DMS53 treated with DMSO at 0.1 percent for 48 hours (cell line): Measurements from ENCODE around the gene DMD.
"Not testable (repeated sequence)": the region's sequence is repeated elsewhere in the genome, so short reads cannot be mapped to it uniquely, and the experiment has no call there.

ENCODE experiments used
- DNase-seq: peaks from one replicate; lab custom pipeline; 2025; ENCODE audit not compliant: unreplicated experiment; lab: John Stamatoyannopoulos, UW

DMD gene

DNA sequence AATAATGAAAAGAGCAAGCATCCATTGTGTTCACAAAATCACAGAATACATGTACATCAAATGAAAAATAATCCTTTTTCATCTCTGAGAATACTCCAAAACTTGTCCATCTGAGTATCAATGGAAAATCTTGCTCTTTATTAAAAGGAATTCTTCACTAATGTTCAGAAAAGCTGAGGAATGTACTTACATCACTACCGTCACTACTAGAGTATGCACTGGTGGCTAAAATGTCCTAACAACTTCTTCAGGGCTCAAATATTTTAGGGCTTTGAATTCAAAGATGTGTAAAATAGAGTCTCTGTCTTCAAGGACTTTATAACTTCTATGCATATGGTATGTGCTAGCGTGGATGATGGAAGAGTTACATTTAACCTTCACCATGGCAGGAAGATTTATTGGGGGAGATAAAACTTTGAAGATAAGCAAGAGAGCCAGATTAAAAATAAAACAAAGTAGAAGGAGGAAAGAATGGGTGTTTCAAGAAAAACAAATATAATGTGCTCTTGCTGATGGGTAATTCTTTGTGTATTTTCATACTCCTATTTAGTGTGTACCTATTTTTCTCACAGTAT is 55.1 kb downstream of the DMD start:
- DNase-seq: no peak

DNA sequence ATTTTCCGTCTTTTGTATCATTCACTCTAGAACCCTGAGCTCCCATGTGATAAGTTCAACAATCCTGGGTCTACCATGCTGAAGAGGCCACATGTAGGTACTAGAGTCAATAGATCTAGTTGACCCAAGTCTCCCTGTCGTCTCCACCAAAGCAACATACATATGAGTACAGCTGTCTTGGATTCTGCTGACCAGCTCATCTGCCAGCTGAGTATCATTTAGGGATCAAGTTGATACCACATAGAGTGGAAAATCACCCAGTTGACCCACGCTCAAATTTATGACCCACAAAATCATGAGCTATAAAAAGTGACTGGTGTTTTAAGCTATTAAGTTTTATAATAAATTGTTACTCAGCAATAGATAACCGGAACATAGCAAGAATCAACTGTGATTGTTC is 61.8 kb downstream of the DMD start:
- DNase-seq: no peak

DNA sequence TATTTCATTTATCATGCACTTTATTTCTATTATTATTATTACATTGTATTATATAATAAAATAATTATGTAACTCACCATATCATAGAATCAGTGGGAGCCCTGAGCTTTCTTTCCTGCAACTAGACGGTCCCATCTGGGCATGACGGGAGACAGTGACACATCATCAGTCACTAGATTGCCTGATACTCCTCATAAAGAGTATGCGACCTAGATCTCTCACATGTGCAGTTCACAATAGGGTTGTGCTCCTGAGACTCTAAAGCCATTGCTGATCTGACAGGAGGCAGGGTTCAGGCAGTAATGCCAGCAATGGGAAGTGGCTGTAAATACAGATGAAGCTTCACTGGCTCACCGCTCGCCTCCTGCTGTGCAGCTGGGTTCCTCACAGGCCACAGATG is 62.3 kb downstream of the DMD start:
- DNase-seq: no peak

DNA sequence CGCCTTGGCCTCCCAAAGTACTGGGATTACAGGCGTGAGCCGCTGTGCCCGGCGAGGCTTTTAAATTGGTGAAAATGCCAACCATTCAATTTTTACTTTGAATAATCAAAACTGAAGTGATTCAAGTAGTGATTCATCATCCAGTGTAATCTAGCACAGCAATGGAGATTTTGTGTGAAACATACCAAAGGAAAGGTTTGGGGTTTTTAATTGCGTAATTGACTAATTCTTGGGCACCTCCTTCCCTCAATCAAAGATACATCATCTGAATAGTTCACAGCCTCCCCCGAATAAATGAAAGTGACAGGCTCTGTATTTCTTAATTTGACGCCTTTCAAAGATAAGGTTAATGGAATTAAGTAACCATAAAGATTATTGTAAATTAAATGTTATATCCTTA is 69.0 kb downstream of the DMD start:
- no peak for DNase-seq

DNA sequence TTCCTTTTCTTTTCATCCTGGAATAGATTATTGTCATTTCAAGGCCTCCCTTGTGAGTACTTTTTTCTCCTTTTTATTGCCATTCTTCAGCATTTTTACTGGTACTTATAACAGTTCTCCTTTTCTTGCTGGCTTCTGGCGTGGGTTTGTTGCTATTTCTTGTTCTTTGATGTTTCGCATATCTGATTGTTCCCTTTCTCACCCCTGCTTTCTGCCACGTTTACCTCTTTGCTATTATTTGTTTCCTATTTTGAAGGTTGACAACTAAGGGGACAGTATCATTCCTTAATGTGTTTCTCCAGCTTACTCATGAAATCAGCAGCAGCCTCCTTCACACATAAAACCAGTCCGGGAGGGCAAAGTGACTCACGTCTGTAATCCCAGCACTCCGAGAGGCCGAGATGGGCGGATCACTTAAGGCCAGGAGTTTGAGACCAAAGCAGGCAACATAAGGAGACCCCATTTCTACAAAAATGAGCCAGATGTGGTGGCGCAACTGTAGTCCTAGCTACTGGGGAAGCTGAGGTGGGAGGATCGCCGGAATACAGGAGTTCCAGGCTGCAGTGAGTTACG is 72.6 kb downstream of the DMD start:
- DNase-seq: no peak

DNA sequence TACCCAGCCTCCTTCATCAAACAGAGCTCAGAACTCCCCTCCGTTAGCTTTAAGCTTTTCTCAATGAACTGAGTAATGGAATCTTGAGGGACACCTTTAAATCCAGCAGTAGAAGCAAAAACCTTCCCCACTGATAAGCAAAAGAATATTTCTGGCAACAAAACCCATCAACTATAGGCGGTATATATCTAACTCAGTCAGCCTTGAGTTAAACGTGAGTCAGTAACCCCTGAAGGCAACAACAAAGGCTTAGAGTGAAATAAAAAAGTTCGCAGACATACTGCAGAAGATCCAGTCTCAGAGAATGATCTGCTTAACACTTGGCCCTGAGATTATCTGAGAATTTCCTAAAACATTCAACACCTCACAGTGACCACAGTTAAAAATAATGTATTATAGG is 77.2 kb downstream of the DMD start:
- no peak for DNase-seq

DNA sequence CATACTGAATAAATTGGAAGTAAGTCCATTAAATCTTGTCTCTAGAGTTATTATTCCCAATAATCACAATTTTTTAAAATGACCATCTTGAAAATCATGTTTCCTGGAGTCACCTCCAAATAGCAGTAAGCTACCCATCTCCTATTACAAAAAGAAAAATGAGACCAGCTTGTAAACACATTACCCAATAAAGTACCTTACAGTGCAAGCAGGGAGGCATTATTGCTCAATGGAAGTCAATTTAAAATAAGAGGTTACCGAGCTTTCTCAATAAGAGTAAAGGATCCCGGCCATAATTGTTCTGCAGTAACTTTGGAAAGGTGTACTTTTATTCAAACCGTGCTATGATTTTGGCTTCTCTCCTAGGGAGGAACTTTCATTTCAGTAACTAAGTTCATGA is 78.0 kb downstream of the DMD start:
- DNase-seq: no peak

DNA sequence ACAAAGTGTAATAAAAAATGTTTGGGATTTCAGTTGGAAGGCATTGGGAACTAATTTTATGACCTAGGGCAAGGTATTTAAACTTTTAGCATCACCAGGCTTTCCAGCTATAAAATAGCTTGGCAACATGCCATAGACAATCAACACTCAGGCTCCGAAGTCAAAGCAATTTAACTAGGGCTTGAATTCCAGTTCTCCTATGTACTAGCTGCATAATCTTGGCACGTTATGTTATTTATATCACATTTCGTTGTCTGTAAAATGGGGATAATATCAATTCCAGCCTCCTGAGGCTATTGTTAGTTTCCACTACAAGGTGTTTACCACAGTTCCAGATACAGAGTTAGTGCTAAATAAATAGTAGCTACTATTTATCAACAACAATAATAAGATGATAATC is 78.8 kb downstream of the DMD start:
- no peak for DNase-seq

DNA sequence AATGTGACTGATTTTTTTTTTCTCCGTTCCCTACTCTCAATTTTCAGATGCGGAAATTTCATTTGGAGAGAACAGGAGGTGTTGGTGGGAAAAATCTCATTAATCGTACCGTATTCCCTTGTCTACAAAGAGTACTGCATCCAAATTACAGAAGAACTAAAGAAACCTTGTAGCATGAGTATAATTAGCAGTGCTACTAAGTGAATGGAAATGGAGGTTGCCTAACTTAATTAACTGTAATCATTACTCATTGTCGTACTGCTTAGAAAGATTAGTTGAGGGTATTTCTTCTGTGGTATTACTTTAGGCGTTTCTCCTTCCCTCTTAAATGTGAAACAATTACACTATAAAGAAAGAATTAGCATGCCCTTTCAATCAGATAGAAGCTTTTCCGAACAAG is 81.7 kb downstream of the DMD start:
- no peak for DNase-seq

DNA sequence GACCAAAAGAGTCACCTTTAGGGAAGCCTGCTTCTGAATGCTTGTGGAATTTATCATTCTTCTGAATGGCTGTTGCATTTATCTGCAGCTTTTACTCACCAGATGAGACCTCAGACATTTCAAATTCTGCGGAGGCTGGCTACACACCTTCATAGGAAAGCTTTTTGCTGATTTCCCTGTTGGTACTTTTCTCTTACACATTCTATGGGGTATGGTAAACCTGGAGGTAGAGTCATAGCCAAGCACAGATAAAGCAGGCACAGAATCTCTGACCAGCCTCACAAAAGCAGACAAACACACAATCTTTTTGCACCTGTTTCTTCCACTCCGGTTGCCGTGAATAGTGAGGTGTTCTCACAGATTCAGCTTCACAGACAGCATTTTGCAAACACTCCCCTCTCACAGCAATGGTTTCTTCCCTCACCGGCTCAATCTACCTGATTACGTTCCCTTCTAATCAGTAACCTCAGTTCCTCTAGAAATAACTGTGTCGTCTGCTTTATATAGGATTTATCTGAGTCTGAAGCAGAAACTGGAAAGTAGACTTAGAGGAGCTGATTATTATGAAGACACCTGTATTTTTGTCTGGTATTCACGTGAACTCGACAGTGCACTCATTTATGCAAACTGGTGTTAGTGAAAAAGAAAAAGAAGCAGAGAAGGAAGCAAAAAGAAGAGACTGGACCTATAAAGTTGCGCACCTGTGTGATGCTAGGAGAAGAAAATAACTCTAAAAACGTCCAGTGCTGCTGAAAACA is 83.1 kb downstream of the DMD start:
- peak; percentile 34 for DNase-seq

DNA sequence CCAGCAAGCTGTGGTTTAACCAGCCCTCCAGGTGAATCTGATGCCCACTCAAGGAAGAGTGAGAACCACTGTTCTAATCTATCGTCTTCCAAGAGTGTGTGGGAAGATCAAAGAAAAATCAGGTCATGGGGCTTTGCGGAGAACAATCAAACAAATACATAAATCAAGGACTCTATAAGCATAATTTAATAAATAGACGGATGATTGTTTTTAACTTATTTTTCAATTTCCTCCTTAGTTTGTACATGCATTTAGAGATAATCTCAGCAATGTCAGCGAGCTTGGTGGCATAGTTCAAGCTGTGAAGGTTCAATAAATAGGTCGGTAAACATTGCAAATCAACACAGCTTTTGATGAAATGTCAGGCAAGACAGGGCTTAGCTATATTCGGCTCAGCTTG is 84.9 kb downstream of the DMD start:
- no peak for DNase-seq

DNA sequence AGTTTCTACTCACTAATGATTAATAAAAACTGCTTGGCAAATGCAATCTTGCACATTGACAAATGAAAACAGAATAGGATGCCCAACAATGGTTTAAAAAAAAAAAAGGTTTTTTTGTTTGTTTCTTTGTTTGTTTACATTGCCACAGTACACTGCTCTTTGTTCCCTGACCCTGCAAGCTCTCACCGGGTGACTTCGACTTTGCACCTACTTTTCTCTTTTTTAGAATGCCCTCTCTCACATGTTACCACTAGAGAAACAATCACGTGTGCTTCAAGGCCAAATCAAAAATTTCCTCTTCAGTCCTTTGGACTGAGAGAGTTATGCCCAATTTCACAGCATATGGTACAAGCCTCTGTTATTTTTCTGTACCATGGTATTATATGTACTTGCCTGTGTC is 101.5 kb downstream of the DMD start:
- DNase-seq: no peak

DNA sequence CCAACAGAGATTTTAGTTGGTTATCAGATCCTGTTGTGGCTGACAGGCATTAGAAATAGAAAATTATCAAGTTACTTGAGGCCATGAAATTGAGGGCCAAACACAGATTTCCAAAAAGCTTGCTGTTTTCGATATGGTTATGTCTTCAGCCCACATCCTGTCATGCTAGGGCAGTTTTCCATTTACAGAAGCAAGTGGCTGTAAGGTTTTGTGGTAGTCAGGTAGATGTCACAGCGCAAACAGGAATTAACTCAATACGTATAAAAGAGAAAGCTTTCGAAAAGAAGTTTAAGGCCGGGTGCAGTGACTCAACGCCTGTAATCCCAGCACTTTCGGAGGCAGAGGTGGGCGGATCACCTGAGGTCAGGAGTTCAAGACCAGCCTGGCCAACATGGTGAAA is 104.6 kb downstream of the DMD start:
- no peak for DNase-seq

DNA sequence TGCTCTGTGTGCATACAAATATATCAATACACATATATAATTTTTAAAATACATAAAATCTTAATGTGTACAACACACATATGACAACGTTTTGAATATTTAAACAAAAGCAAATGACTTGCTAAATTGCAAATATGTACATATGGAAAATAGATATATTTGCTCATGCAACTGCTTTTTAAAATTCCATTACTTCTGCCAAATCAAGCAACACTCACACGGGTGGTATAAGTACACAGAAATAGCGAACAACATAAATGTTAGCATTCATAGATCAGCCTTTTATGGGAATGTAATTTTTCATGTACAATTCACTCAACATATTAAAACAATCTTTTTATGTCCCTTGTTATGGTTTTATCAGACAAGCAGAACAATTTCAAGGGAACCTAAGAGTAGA is 116.3 kb downstream of the DMD start:
- no peak for DNase-seq

DNA sequence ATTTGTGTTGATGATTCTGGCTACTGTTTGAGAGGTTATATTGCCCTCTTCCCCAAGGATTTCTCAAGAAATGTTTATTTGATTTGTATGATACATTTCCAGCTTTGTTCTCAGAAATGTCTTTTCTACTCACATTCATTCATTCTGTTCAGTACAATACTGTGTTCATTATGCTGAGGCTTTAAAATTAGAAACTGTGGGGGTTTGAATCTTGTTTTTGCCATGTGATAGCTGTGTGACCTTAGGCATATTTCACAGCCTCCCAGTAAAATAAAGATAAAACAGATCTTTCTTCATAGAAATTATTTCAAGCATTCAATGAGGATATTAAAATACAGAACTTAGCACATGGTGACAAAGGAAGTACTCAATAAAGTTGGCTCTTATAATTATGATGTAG is 123.9 kb downstream of the DMD start:
- no peak for DNase-seq

DNA sequence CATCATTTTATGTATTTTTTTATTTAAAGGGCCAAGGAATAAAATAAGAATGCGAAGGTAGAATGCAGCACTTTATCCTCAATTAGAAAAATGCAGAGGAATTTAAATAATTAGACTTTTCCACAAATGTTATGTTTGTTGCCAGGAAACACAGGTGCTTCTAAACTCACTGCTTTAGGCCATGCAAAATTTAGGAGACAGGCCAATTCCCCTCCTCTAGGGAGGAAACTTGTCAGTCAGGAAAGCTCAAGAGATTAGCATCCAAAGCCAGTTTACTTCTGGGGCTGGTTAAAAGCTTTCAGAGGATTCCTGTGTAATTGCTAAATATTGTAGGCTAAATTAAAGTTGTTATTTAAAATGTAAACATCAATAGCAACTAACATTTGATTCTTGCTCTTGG is 124.5 kb downstream of the DMD start:
- DNase-seq: no peak

DNA sequence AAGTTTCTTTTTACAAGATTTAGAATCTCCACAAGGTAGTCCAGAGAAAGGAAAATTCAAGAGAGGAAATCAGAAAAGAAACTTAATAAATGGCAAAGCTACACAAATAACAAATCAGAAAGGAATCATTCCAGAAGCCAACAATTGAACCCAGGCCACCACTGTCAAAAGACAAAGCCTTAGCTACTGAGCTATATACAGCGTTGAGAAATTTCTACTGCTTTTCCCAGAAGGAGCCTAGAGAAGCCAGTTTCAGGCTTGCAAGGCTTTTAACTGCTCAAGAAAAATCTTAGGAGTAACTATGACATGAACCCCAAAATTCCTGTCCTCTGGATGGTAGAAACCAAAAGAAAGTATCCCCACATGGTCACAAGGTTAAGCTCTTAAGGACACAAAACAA is 129.0 kb downstream of the DMD start:
- no peak for DNase-seq

DNA sequence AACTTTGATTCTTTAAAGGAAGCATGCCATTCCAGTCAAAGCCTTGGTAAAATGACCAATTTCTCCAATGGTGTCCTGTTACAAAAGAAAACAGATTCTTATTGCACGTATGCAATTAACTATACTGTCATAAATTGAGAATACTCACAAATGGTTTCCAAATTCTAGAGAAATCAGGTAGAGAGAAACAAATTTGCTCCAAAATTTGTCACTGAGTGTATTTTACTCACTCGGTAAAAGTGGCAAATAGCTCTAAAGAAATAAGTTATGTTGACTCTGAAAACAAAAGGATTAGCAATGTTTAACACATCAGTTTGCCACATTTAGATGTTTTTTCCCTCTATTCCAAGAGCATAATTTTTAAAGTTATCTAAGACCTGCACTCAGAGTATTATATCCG is 133.1 kb downstream of the DMD start:
- no peak for DNase-seq

DNA sequence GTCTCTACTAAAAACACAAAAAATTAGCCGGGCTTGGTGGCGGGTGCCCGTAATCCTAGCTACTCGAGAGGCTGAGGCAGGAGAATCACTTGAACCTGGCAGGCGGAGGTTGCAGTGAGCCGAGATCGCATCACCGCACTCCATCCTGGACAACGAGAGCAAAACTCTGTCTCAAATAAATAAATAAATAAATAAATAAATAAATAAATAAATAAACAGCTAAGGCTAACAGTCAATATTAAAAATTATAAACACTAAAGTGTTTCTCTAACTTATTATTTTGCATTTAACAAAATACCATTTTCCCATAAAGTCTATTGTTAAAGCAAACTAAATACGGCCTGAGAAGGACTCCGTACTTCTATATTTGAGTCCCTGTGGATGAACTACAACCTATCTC is 137.7 kb downstream of the DMD start:
- not testable (repeated sequence) for DNase-seq

DNA sequence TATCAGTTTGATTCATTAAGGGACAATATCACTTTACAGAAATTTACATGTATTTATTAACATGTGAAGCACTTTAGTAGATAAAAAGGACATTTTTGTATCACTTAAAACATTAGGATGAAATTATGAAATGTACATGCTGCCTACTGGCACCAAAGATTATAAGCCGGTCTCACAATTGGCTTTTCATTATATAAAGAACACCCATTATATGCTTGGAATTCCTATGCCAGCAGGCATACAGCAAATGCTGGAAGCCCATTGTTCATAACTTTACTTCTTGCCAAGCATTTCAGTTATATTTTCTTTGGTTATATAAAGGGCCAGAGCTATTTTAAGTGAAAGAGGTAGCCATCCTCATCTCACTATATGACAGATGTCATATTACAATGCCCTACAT is 145.9 kb downstream of the DMD start:
- no peak for DNase-seq

DNA sequence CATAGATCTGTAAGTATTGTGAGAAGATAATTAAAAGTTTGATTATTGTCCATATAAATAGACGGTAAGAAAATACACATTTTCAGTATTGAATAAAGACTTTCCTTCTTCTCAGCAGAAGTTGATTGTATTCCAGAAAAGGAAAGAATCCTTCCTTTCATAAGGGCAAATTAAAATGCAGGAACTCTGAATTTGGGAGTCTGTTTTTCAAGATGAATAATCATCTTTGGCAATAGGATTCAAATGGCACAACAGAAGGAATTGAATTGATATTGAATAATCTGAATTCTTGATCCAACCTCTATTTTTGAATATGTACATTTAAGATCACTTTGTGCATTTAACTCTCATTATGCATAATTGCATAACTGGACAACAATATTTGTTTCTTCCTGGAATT is 149.3 kb downstream of the DMD start:
- DNase-seq: no peak

DNA sequence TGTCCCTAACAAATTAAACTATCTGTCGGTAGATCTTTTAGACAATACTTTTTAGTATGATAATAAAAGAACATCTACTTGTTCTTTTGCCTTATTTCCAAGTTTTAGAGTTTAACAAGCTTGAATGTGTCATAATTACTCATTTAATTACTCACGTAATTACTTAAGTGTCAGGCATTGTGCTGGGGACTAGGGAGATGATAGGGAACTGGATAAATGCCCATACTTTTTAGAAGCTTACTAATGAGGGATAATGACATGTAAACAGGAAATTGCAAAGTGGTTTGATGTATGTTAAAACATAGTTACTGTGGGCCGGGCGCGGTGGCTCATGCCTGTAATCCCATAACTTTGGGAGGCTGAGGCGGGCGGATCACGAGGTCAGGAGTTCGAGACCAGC is 158.3 kb downstream of the DMD start:
- no peak for DNase-seq

DNA sequence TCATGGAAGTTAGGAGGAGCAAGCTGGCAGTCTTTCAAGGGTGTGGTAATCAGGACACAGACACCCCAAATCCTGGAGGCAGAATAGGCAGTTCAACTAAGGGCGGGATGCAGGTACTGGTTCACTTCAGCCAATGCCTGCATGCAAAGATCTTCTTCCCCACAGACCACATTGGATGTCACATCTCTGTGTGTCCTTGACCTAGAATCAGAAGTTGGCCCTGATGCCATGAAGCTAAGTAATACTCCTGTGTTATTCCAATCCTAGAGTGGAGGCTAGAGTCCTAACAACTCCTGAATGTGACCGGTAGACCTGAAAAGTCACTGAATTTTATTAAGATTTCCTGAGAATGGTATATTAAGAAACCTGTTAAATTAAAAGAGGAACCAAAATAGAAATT is 165.5 kb downstream of the DMD start:
- DNase-seq: no peak
